Endometrium (tissue), 2 donors: Measurements from ENCODE around the gene ADD1.

Experiments used
- FAIRE-seq: peaks from 2 replicates; lab custom pipeline; 2012; peaks lifted over from hg19 to GRCh38; lab: Jason Lieb, UNC
- donor health status: control.
- donor health status: control.

The ADD1 gene, protein sequence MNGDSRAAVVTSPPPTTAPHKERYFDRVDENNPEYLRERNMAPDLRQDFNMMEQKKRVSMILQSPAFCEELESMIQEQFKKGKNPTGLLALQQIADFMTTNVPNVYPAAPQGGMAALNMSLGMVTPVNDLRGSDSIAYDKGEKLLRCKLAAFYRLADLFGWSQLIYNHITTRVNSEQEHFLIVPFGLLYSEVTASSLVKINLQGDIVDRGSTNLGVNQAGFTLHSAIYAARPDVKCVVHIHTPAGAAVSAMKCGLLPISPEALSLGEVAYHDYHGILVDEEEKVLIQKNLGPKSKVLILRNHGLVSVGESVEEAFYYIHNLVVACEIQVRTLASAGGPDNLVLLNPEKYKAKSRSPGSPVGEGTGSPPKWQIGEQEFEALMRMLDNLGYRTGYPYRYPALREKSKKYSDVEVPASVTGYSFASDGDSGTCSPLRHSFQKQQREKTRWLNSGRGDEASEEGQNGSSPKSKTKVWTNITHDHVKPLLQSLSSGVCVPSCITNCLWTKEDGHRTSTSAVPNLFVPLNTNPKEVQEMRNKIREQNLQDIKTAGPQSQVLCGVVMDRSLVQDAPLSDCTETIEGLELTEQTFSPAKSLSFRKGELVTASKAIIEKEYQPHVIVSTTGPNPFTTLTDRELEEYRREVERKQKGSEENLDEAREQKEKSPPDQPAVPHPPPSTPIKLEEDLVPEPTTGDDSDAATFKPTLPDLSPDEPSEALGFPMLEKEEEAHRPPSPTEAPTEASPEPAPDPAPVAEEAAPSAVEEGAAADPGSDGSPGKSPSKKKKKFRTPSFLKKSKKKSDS

DNA sequence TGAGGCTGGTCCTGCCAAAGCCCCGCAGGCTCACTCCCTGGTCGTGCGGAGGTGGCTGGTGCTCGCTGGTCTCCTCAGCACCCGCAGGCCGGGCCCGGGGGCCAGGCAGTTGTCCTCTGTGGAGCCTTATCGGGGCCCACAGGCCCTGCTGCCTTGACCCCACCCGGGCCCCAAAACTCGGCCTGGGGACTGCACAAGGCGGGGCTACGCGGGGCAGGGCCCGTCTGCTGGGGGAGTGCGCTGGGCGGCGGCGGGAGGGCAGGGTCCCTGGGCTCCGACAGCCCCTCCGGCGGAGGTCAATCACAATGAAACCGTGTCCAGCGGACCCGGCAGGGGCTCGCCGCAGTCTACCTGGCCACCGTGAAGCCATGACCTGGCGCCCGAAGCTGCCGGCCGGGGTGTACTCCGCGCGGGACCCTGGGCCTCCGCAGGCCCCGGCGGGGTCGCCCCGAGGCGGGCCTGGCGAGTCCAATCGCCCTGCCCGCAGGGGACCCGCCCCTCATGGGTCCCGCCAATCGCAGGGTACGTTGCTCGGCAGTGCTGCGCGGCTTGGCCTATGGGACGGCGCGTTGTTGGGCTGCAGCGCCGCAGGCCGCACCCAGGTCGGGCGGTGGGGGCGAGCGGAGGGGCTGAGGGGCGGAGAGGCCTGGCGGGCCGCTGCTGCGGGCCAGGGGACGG is at the start of gene ADD1:
Gene ADD1 (plus strand): TSS at position 582 of the 678 bp plus-strand sequence. CDS start 32,072 bp downstream, outside the sequence.
- no peak for FAIRE-seq

DNA sequence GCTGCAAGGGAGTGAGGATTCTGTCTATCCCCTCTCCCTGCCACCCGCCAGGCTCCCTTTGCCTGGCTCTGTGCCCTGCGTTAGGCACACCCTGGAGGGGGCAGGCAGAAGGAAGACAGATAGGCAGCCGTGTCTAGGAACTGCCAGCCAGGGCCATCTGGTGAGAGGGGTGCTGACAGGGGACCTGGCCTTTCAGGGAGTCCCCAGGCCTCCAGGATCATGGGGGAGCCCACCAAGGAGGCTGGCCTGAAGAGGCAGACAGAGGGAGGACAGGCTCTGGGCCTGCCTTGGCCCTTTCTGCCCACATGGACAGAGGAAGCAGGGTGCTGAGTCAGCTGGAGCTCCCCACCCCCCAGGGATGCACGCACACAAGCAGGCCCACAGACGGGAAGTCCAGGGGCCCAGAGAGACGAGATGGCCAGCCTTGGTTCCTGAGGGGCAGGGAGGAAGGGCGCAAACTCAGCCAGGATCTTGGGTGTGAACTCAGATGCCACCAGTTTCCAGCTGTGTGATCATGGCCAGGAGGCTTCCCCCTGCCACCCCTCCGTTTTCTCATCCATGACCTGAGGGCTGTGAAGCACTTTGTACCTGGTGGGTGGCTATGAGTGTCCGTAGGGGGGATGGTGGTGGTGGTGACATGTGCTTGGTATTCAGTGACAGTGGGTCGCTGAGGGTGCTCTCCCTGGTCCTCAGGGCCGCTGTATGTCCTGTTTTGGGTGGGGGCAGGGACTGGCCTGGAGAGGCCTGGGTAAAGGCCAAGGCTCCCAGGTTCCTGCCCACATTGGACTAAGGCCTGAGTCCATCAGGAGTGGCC is 49.0 kb upstream of the ADD1 start:
- FAIRE-seq = no peak

DNA sequence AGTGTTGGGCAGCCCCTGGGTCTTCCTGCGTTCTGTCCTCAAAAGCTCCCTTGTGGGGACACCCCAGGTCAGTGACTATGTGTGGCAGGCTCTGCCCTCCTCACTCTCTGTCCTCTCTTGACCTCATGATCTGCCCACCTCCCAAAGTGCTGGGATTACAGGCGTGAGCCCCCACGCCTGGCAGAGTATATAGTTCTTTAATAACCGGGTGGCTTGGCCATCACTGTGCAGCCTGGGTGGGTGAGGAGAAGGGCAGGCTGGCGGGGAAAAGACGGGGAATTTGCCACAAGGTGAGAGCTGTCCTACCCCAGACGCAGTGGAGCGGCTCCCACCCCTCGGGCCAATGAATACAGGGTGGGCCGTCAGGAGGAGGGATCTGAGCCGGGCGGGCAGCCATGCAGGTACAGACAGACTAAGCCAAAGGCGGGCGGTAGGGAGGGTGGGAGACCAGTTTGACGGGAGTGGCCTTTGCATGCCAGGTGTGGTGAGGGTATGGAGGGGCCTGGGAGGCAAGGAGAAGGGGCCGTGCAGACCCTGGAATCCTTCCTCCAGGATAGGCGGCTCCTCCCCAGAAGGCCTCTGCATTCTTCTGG is 48.2 kb upstream of the ADD1 start:
- FAIRE-seq = no peak

DNA sequence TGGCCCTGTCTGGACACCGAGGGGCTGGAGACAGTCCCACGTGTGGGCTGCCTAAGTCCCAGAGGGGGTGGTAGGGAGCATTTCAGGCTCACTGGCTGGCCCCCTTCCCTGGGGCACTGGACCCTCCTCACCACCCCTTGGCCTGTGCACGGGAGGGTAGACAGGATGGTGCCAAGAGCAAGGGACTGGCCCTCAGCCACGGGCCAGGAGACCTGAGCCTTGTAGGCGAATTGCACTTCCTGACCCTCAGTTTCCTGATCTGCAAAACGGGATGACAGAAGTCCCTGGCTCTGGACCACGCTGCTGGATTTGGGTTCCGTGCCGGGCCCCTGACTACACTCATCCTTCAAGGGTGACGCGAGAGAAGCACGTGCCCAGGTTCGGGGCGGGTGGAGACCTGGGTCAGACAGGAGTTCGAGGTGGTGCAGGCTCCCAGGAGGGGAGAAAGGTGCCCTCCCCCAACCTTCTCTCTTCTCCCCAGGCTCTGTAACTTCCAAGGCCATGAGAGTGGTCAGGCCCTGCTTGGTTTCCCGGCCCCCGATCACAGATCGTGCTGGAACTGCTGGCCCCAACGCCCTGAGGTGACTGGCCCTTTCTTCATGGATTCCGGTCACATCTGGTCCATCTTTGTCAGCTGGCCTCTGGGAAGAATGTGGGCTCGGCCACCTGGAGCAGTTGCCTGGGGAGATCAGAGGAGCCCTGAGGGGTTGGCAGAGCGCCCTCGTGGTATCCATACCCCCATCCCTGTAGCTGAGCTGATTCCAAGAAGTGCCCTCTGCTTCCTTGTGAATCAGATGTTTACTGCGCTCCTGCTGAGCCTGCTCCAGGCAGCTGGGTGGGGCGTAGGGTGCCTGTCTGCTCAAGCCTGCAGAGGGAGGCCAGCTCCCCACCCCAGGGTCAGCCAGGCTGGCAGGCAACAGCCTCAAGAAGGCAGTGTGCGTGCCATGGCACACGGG is 47.5 kb upstream of the ADD1 start:
- no peak for FAIRE-seq

DNA sequence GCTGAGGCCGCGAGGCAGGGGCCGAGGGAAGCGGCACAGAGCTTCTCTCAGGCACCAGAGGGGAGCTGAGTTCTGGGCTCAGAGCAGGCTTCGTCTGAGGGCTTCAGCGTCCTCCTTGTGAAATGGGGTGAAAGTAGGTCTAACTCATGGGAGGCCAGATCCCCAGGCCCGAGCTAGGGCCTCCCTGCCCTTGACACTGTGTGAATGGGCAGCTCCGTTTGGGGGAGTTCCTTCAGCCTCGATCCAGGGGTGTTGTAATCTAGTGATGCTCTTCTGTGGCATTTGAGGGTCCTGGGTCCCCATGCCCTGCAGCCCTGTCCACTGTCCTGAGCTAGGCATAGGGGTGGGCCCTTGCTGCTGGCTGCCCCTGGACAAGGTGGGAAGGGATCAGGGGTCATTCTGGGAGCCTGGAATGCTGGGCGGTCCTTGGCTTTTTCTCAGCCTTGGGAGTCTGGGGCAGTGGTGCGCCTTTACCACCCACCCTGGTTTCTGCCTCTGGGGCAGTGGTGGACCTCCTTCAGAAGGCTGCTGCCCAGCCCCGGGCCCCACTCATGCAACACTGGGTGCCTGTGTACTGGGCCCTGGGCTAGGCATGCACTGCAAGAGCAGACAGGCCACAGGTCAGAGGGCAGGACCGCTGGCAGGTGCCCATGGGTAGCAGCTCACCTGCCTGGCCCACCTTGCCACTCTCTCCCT is 46.6 kb upstream of the ADD1 start:
- no peak for FAIRE-seq

DNA sequence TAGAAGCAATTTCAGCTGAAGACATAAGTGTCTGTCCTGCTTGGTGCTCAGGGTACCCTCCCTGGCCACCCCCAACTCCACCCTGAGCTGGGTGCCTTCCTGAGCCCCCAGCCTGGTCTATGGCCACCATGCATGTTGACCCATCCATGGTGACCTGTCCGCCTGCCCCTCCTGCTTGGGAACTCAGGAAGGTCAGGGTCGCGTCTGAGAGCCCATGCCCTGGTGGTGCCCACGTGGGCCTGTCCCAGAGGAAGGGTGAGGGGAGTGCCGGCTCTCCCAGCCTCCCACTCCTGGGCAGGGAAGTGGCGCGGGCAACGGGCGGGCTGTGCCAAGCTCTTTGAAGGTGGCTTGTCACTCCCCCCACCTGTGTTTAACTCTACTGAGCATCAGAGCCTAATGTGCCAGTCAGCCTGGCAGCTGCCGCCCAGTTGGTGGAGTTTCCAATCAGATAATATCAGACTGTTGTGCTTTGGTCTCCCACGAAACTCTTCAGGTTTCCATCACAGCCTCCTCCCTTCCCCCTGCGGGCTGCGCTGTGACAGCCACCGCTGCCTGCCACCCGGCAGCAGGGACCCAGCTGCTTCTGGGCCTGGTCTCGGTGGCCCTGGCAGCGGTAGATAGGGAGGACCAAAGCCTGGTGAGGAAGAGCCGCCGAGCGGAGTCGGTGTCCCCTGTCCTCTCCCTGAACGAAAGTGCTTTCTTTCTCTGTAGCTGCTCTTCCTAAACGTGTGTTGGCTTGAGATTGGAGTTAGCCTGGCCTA is 45.9 kb upstream of the ADD1 start:
- FAIRE-seq = no peak

DNA sequence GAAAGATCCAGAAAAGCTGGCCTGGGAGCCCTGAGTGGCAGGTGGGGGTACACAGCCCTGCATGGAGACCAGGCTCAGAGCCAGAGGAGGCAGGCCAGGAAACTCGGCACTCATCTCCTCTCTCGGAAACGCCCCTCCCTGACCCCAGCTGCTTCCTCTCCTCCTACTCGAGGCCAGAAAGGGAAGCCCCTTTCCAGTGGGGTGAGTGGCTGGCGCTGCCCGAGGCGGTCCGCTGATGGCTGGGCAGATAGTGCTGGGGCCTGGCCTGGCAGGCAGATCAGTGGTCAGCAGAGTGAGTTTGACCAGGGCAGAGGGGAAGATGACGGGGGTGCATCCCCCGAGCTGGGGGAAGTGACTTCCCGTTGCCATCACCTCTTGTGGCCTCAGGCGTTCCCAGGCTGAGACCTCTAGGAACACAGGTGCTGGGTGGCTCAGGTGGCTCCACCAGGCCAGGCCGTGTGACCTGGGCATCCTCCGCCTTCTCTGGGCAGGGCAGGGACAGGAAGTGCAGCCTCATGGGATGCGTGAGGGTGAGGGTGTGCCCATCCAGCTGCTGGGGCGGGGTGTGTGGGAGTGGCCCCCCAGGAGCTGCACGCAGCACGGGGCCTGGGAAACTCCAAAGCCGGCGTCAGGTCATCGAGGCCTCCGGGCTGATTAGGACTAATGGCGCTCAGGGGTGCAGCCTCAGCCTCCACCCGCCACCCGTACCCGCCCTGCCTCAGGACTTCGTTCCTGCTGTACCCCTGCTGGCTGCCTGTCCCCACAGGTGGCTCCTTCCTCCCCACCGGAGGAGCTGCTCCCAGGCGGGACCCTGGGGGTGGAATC is 45.0 kb upstream of the ADD1 start:
- FAIRE-seq = no peak

DNA sequence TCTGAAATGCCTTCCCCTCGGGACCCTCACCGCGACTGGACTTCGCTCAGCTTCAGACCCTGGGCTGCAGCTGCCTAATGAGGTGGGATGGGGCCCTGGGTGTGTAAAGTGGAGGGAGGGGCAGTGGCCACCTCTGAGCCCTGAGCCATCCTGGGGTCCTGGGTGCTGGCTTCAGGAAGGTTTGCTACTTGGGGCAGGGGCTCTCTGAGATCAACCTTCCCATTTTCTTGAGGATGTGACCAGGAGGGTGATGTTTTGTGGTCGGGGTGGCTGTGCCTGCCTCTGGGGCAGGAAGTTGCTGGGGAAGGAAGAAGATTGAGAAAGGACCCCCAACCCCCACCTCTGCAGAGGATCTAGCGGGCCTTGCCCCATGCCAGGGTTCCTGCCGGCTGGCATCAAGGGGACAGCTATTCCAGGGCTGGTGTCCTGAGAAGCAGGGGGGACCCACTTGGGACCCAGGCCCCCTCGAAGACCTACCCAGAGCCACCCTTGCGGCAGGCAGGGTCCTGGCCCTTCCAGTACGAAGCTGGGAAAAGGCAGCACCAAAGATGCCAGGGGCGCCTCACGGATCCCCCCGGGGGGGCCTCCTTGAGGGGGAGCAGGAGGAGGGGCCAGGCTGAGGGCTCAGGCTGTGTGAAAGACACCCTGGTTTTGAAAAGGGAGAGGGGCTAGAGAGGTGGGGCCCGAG is 44.3 kb upstream of the ADD1 start:
- no peak for FAIRE-seq

DNA sequence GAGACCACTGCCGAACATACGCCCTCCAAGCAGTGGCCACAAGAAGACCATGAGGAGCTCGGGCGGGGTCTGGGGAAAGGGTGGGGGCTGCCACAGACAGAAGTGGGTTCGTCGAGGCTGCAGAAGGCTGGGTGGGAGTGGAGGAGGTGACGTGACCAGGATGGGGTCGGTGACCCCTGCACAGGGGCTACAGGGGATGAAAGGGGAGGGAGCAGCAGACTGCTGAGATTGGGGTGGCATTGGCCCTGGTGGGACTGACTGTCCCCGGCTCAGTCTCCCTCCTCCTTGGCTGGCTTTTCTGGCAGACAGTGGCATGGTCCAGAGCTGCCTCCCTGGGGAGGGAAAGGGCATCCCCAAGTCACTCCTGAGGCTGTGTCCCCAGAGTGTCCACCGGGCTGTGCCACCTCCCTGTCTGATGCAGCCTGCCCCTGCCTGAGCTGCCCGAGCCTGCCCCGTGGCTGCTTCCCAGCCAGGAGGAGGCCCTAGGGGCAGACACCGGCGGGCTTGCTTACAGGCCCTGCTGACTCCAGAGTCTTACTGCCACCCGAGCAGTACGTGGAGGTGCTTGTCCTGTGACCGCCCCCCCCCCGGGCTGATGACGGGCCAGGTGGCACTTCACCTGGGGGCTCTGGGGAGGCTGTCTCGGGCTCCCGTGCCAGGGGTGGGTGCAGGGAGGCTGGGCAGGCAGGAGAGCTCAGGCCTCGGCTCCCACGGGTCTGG is 43.5 kb upstream of the ADD1 start:
- no peak for FAIRE-seq

DNA sequence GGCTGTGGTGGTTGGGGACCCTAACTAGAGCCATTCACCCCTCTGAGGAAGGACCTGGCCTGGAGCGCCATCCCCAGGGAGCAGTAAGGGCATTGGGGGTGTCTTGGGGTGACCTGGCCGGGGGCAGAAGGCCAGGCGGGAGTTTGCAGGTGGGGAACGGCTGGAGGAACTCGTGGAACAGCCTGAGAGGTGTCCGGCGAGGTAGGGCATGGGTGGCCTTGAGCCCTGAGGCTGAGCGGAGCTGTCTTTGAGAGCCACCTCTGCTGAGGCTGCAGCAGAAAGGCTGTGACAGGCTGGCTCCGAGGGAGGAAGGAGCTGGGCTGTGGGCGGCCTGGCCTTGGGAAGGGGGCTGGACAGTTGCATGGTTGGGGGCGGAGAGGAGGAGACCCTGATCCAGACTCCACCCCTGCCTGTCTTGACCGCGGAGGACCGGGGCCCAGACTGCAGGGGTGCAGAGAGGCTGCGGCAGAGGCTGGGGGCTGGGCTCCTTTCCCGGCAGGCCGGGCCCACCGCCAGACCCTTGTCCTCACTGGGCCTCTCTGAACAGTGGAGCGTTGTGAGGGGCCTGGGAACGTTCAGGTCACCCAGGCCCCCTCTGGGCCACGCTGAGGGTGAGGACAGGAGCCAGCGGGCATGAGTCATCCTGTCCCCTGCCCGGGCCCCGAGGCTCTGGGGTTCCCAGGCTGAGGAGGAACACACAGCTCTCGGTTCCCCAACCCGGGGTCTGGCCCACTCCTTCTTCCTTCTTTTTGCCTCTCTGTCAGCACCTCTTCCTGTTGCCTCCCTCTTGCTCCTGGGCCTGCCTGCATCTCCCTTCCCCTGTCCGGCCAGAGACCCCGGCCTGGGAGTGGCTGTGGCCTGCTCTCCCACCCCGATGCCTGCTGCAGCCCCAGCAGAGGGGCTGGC is 42.7 kb upstream of the ADD1 start:
- FAIRE-seq = no peak

DNA sequence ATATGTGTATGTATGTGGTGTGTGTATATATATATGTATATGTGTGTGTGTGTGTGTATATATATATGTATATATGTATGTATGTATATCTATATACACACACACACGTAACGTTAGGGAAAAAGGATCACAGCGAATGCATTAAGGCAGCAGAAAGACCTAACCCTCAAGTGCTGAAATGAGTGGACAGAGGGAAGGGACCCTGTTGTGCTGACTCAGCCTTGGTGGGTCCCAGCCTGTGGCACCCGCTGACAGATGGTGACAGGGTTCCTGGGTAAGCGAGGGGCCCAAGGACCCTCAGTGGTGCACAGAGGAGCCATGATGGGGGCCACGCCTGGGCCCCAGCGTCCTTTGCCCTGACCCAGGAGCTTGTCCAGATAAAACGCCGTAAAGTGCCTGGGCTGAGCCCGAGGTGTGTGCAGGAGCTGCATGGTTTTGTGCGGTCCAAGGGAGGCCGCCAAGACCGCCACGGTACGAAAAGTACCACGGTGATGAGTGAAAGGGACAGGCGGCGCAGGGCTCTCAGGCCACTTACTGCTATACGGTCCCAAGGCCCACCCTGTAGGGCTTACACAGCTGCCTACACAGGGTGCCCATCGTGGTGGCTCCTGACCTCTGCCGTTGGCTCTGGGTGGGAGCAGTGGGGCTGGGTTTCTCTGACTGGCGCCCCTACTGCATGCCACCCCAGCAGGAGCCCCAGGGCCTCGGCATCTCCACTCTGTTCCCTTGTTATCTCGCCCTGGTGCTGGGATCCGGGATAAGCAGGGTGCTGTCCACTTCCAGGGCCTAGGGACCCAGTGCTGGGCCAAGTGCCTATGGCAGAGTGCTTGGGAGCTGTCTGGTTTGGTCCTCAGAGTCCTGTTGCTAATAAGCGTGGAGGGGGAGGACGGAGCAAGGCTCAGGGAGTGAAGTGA is 40.8 kb upstream of the ADD1 start:
- no peak for FAIRE-seq

DNA sequence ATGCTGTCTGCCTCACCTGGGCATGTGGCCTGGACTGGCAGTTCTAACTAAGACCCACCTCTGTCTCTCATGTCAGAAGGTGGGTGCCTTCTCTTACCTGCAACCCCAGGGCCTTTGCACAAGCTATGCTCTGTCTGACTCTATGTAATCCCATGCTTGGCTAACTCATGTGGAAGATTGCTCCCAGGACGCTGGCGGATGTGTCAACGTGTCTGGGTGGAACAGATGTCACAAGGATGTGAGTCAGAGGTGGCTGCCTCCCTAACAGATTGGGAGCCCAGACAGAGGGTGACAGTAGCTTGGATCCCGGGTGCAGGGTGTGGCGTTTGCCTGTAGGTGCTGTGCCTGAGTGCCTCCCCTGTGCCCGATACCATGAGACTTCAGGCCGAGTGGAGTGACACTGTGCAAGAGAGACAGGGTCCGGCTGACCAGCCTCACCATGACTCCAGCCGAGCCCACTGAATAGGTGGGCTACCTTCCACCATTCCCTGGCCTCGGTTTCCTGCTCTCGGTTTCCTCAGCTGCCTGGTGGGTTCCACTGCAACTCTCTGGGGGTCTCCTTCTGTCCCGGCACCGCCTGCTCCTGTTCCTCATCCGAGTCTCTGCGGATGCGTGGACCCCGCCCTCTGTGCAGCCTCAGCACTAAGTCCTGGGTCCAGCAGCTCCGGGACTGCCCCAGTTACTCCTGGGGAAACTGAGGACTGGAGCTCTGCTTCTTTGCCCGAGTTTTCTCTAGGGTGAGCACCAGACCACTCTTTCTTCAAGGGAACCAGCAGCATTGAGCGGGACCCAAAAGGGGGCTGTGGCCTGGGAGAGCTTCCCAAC is 39.8 kb upstream of the ADD1 start:
- FAIRE-seq = no peak

DNA sequence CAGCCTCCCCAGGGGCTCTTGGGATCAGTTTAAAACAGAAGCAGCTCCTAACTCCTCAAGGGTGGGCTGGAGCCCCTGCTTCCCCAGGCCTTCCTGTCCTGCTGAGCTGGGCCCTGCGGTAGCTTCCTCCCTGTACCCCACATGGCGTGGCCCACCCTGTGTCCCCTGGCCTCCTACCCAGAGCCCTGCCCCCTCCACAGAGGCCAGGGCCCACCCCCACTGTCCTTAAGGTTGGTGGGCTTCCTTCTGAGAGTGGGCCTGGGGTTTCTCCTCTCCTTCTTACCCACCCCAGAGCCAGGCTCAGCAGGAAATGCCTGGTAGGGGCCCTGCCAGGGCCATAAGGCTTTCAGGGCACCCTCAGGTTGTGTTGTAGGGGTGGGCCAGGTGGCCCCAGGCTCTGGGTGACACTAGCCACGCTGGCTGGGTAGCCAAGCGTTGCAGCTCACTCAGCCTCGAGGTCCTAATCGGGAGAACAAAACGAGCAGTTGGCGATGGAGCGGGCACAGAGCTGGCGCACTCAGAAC is 39.1 kb upstream of the ADD1 start:
- FAIRE-seq = no peak
